ENCODE data around the gene DHCR7.

The DHCR7 gene, protein sequence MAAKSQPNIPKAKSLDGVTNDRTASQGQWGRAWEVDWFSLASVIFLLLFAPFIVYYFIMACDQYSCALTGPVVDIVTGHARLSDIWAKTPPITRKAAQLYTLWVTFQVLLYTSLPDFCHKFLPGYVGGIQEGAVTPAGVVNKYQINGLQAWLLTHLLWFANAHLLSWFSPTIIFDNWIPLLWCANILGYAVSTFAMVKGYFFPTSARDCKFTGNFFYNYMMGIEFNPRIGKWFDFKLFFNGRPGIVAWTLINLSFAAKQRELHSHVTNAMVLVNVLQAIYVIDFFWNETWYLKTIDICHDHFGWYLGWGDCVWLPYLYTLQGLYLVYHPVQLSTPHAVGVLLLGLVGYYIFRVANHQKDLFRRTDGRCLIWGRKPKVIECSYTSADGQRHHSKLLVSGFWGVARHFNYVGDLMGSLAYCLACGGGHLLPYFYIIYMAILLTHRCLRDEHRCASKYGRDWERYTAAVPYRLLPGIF

DNA sequence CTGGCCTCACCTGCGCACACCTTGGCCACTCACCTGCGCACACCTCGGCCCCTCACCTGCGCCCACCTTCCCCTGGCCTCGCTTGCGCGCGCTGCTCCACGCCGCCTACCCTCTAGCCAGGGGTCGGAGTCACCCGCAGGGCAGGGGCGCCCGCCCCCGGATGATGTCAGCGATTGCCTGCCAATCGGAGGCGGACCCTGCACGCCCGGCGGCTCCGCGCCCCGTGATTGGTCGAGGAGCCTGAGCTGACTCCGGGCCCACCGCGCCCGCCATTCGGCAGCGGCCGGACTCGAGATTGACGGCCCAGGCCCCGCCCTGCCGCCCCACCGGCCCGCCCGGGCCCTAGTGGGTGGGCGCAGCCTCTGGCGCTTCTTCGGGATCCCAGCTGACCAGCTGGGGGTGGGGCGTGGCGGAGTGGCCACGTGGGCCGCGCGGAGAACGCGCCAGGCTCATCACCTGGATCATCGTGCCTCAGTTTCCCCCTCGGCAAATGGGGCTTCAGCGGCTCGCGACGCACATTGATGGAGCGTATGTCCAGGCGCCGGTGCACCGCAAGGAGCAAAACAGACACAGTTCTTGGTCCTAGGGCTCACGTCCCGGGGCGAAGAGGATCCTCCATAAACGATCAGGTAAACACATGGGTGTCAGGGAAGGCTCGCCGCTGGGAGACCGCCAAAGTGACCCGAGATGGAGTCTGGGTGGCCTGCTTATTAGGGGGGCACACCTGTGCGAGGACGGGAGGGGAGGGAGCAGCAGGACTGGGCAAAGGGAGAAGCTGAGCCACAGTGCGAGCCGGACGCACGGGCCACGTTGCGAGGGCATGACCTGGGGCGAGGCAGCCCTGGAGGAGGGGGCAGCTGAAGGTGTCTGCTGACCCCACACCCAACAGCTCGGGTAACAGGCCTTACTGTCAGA is at the start of gene DHCR7:
TSS of gene DHCR7 (minus strand) at position 137 of the 915 bp plus-strand sequence. CDS start 3,441 bp downstream, outside the sequence.
- Histone ChIP-seq H3K36me3 (peaks cover 9% of the 10 kb centered on the region), H3K4me3 (ENCODE audit: low read depth in 1 of 2, low read length in 1 of 2) (peak within 1 kb of the TSS; percentile 93 to 96), H3K9me3 (no peaks in the 10 kb centered on the region), H3K27ac (peak within 1 kb of the TSS; percentile 93), H3K4me1 (ENCODE audit: control insufficient read depth in 1 of 2, insufficient read depth in 1 of 2, low read depth in 1 of 2, low read length in 1 of 2) (peaks cover 51 to 60% of the 10 kb centered on the region in 2 experiments), H3K27me3 (no peaks in the 10 kb centered on the region)
- TF ChIP-seq, protein P1, sequence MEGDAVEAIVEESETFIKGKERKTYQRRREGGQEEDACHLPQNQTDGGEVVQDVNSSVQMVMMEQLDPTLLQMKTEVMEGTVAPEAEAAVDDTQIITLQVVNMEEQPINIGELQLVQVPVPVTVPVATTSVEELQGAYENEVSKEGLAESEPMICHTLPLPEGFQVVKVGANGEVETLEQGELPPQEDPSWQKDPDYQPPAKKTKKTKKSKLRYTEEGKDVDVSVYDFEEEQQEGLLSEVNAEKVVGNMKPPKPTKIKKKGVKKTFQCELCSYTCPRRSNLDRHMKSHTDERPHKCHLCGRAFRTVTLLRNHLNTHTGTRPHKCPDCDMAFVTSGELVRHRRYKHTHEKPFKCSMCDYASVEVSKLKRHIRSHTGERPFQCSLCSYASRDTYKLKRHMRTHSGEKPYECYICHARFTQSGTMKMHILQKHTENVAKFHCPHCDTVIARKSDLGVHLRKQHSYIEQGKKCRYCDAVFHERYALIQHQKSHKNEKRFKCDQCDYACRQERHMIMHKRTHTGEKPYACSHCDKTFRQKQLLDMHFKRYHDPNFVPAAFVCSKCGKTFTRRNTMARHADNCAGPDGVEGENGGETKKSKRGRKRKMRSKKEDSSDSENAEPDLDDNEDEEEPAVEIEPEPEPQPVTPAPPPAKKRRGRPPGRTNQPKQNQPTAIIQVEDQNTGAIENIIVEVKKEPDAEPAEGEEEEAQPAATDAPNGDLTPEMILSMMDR (IDR thresholded peaks at IDR 0.05), result peak; percentile 34

DNA sequence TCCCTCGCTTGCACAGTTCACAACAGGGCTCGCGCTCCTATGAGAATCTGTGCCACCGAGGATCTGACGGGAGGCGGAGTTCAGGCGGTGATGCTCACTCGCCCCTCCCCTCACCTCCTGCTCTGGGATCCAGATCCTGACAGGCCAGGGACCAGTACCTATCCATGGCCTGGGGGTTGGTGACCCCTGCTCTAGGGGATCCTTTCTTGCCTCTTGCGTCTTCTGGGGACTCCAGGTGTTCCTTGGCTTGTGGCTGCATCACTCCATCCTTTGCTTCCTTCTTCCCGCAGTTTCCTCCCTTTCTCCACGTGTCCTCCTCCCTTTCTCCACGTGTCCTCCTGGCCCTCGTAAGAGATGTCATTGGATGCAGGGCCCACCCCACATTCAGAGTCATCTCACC is 48.2 kb upstream of the DHCR7 start:
- H3K4me1 ChIP-seq (ENCODE audit: control insufficient read depth in 1 of 2, insufficient read depth in 1 of 2, low read depth in 1 of 2, low read length in 1 of 2), result no peaks in the 10 kb centered on the region
- TF ChIP-seq, protein P1 (IDR thresholded peaks at IDR 0.05), result no peak
- no peaks in the 10 kb centered on the region for H3K27me3 ChIP-seq
- H3K36me3 ChIP-seq, result peaks cover 100% of the 10 kb centered on the region
- no peak overlapping the region for H3K4me3 ChIP-seq (ENCODE audit: low read depth in 1 of 2, low read length in 1 of 2)
- H3K9me3 ChIP-seq, result no peaks in the 10 kb centered on the region
- no peak overlapping the region for H3K27ac ChIP-seq

DNA sequence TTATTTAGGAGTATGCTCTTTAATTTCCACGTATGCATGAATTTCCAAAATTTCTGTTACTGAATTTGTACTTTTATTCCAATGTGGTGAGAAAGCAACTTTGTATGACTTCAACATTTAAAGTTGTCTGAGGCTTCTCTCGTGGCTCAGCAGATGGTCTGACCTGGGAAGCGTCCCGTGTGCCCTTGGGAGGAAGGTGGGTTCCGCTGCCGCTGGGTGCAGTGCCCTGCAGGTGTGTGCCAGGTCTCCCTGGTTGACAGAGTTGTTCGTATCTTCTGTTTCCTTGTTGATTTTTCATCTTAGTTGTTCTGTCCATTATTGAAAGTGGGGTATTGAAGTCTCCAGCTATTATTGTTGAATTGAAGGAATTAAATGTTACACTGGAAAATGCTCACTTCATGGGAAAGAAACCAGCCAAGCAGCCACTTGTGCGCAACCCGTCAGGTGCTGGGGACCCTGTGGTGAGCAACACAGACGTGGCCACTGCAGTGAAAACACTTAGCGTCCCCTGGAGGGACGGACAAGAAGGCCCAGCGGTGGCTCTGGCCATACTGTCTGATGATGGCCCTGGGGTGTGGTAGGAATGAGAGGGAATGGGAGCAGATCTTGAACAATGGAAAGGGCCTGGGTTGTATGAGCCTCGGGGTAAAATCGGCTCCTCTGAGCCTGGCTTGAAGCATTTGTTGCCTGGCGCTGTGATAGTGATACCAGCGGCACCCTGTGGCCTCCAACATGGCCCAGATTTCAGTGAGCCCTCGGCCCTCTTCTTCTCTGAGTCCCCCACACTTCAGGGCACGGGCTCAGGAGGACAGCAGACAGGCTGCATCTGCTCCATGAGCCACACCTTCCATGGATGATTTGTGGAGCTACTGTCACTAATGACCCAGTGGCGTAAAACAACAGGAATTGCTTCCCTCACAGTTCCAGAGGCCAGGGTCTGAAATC is 47.4 kb upstream of the DHCR7 start:
- H3K4me3 ChIP-seq (ENCODE audit: low read depth in 1 of 2, low read length in 1 of 2), result no peak overlapping the region
- no peak overlapping the region for H3K27ac ChIP-seq
- H3K4me1 ChIP-seq (ENCODE audit: control insufficient read depth in 1 of 2, insufficient read depth in 1 of 2, low read depth in 1 of 2, low read length in 1 of 2), result no peaks in the 10 kb centered on the region
- TF ChIP-seq, protein P1 (IDR thresholded peaks at IDR 0.05), result no peak
- H3K36me3 ChIP-seq, result peaks cover 100% of the 10 kb centered on the region
- H3K9me3 ChIP-seq, result no peaks in the 10 kb centered on the region
- no peaks in the 10 kb centered on the region for H3K27me3 ChIP-seq

DNA sequence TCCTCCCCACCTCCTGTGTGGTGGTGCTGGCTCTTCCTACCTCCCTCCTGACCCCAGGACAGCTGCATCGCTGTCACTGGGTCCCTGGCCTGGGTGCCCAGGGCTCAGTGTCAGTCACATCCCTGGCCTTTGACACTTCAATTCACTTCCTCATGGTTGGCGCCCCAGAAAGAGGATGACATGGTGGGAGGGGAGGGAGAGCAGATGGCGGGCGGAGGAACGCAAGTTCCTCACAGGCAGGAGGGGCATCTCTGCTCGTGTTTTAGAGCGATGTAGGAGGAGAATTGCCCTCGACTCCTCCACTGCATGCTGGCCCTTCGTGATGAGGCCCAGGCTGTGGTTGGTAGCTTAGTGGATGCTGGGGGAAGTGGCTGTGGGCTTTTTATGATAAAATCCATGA is 43.7 kb upstream of the DHCR7 start:
- H3K4me3 ChIP-seq (ENCODE audit: low read depth in 1 of 2, low read length in 1 of 2), result no peak overlapping the region
- H3K9me3 ChIP-seq, result no peaks in the 10 kb centered on the region
- H3K27ac ChIP-seq, result no peak overlapping the region
- H3K27me3 ChIP-seq, result no peaks in the 10 kb centered on the region
- TF ChIP-seq, protein P1 (IDR thresholded peaks at IDR 0.05), result no peak
- no peaks in the 10 kb centered on the region for H3K4me1 ChIP-seq (ENCODE audit: control insufficient read depth in 1 of 2, insufficient read depth in 1 of 2, low read depth in 1 of 2, low read length in 1 of 2)
- H3K36me3 ChIP-seq, result peaks cover 99% of the 10 kb centered on the region

DNA sequence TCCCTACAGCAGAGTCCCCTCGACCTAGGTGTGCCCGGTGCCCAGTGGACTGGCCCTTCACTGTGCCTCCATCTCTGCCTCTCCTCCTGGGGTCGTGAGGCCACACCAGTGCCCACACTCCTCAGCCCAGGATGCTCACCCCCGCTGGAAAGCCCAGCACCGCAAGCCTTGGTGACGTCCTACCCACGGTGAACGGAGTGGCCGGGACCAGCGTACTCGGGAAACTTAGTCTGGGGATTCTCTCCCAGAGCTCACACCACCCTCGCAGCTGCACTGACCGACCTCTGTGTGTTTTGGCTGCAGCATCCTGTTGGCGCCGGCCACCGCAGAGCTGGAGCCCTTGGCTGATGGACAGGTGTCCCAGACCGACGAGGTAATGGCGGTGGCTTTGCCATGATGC is 43.3 kb upstream of the DHCR7 start:
- no peaks in the 10 kb centered on the region for H3K9me3 ChIP-seq
- H3K4me1 ChIP-seq (ENCODE audit: control insufficient read depth in 1 of 2, insufficient read depth in 1 of 2, low read depth in 1 of 2, low read length in 1 of 2), result no peaks in the 10 kb centered on the region
- H3K4me3 ChIP-seq (ENCODE audit: low read depth in 1 of 2, low read length in 1 of 2), result no peak overlapping the region
- no peak overlapping the region for H3K27ac ChIP-seq
- TF ChIP-seq, protein P1 (IDR thresholded peaks at IDR 0.05), result no peak
- no peaks in the 10 kb centered on the region for H3K27me3 ChIP-seq
- peaks cover 97% of the 10 kb centered on the region for H3K36me3 ChIP-seq

All from neutrophil (primary cell).